ENCODE results near the gene UBE3D.

The UBE3D gene

GRCh38 chr6:83069633-83070032 is 4.0 kb upstream of the UBE3D start (continued):
- TF ChIP-seq ZNF518A (tag by site-specific recombination; conservative IDR thresholded peaks at IDR 0.05; ENCODE audit: low read depth) (no peak), ZNF48 (tag by site-specific recombination; IDR thresholded peaks at IDR 0.05) (no peak), ZNF140 (tag by site-specific recombination; IDR thresholded peaks at IDR 0.05) (no peak), KLF9 (tag by site-specific recombination; IDR thresholded peaks at IDR 0.05; ENCODE audit: low read depth) (no peak)

- peak overlapping the region; percentile 94 for H3K27ac ChIP-seq (ENCODE audit: extremely low read depth, low read depth, low read length)
- H3K9me3 ChIP-seq (ENCODE audit: control insufficient read depth, insufficient read depth, low read depth, low read length) = no peaks in the 10 kb centered on the region
- H3K4me3 ChIP-seq (ENCODE audit: low read depth, low read length) = peak overlapping the region; percentile 96
- peaks cover 0 to 2% of the 10 kb centered on the region in 2 experiments; a peak in 1 of 3 replicates for H3K36me3 ChIP-seq (ENCODE audit: control insufficient read depth in 2 of 2, insufficient read depth in 1 of 2, low read length in 2 of 2)
- POLR2A ChIA-PET = interaction anchor here (1.0 to 1.9 kb wide), 3 partner anchors 446 to 820 kb away, joined by 3 to 5 read pairs (median 3); partner anchors contain the start of gene IBTK
- CTCF ChIA-PET = interaction anchor here (0.6 to 8.8 kb wide), 11 partner anchors 10 to 889 kb away, joined by 3 to 240 read pairs (median 12); partner anchors contain the start of gene PRSS35
- TF ChIP-seq ZNF791 (tag by site-specific recombination; IDR thresholded peaks at IDR 0.05) = no peak
- TF ChIP-seq ZNF10 (tag by site-specific recombination; IDR thresholded peaks at IDR 0.05) = 0 out of 2 replicates have a peak, but pooled peaks have one; percentile 26
- TF ChIP-seq ZNF707 (tag by site-specific recombination; IDR thresholded peaks at IDR 0.05) = no peak
- no peak for TF ChIP-seq TRIM28 (IDR thresholded peaks at IDR 0.05; ENCODE audit: borderline replicate concordance, low read length)
- H3K4me1 ChIP-seq (ENCODE audit: control insufficient read depth, insufficient read depth, low read length) = peaks cover 21% of the 10 kb centered on the region; the same call in 1 of the 2 replicates
Observed at GRCh38 chr6:83068616-83069015, 3.0 kb upstream of the UBE3D start.

- H3K36me3 ChIP-seq (ENCODE audit: control insufficient read depth in 2 of 2, insufficient read depth in 1 of 2, low read length in 2 of 2) = peaks cover 0 to under 1% of the 10 kb centered on the region in 2 experiments; a peak in 1 of 3 replicates
- peaks cover 21% of the 10 kb centered on the region; the same call in 1 of the 2 replicates for H3K4me1 ChIP-seq (ENCODE audit: control insufficient read depth, insufficient read depth, low read length)
- ChIA-PET CTCF (interaction anchor here (0.6 to 8.8 kb wide), 78 partner anchors 8 to 1254 kb away, joined by 3 to 240 read pairs (median 5); partner anchors contain the start of genes IBTK, PGM3, PRSS35 and RWDD2A), POLR2A (interaction anchor here (0.6 to 1.9 kb wide), 8 partner anchors 21 to 820 kb away, joined by 3 to 10 read pairs (median 4); partner anchors contain the start of genes IBTK and PRSS35)
- H3K4me3 ChIP-seq (ENCODE audit: low read depth, low read length) = peak within 1 kb of the TSS; percentile 96
- no peaks in the 10 kb centered on the region for H3K9me3 ChIP-seq (ENCODE audit: control insufficient read depth, insufficient read depth, low read depth, low read length)
- peak within 1 kb of the TSS; percentile 94 for H3K27ac ChIP-seq (ENCODE audit: extremely low read depth, low read depth, low read length)
- no peak for TF ChIP-seq ZNF426 (tag by site-specific recombination; IDR thresholded peaks at IDR 0.05)
- no peak for TF ChIP-seq HOXA7 (CRISPR knock-in tag; IDR thresholded peaks at IDR 0.05; ENCODE audit: borderline replicate concordance)
- no peak for TF ChIP-seq ZNF433 (tag by site-specific recombination; IDR thresholded peaks at IDR 0.05; ENCODE audit: low read depth)
- TF ChIP-seq, protein P1, sequence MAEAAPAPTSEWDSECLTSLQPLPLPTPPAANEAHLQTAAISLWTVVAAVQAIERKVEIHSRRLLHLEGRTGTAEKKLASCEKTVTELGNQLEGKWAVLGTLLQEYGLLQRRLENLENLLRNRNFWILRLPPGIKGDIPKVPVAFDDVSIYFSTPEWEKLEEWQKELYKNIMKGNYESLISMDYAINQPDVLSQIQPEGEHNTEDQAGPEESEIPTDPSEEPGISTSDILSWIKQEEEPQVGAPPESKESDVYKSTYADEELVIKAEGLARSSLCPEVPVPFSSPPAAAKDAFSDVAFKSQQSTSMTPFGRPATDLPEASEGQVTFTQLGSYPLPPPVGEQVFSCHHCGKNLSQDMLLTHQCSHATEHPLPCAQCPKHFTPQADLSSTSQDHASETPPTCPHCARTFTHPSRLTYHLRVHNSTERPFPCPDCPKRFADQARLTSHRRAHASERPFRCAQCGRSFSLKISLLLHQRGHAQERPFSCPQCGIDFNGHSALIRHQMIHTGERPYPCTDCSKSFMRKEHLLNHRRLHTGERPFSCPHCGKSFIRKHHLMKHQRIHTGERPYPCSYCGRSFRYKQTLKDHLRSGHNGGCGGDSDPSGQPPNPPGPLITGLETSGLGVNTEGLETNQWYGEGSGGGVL (tag by site-specific recombination; IDR thresholded peaks at IDR 0.05) = peak; percentile 21; the same call in 1 of the 2 replicates
- peak; percentile 94 for TF ChIP-seq KLF16 (tag by site-specific recombination; IDR thresholded peaks at IDR 0.05)
- no peak for TF ChIP-seq ZNF214 (tag by site-specific recombination; IDR thresholded peaks at IDR 0.05; ENCODE audit: borderline replicate concordance)
- no peak for TF ChIP-seq ZNF132 (tag by site-specific recombination; IDR thresholded peaks at IDR 0.05; ENCODE audit: borderline replicate concordance)
- peak; percentile 86 for TF ChIP-seq EGR2 (tag by site-specific recombination; IDR thresholded peaks at IDR 0.05; ENCODE audit: low read depth)
- no peak for TF ChIP-seq ZNF239 (tag by site-specific recombination; IDR thresholded peaks at IDR 0.05)
- TF ChIP-seq, protein P2, sequence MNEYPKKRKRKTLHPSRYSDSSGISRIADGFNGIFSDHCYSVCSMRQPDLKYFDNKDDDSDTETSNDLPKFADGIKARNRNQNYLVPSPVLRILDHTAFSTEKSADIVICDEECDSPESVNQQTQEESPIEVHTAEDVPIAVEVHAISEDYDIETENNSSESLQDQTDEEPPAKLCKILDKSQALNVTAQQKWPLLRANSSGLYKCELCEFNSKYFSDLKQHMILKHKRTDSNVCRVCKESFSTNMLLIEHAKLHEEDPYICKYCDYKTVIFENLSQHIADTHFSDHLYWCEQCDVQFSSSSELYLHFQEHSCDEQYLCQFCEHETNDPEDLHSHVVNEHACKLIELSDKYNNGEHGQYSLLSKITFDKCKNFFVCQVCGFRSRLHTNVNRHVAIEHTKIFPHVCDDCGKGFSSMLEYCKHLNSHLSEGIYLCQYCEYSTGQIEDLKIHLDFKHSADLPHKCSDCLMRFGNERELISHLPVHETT (tag by site-specific recombination; IDR thresholded peaks at IDR 0.05) = 0 out of 2 replicates have a peak, but pooled peaks have one; percentile 22
- TF ChIP-seq WT1 (tag by site-specific recombination; IDR thresholded peaks at IDR 0.05) = no peak
- TF ChIP-seq SALL2 (tag by site-specific recombination; IDR thresholded peaks at IDR 0.05; ENCODE audit: borderline replicate concordance) = no peak
- TF ChIP-seq ZNF423 (tag by site-specific recombination; IDR thresholded peaks at IDR 0.05) = no peak
- no peak for TF ChIP-seq ZNF596 (tag by site-specific recombination; IDR thresholded peaks at IDR 0.05)
- no peak for TF ChIP-seq ZNF473 (tag by site-specific recombination; IDR thresholded peaks at IDR 0.05)
- TF ChIP-seq ZNF707 (tag by site-specific recombination; IDR thresholded peaks at IDR 0.05) = no peak
Observed at GRCh38 chr6:83067448-83068439, 2.1 kb upstream of the UBE3D start, which contains the start of gene DOP1A. DOP1A (plus strand) TSS chr6:83067671; CDS start chr6:83096978, 29,307 bp downstream.

Data from HEK293 (cell line).